PC-3 (cell line): ENCODE measurements around the gene CD22. TPM values are rescaled to one million over a fixed set of nuclear protein-coding genes. Genes with fewer than 3 reads are reported as not detected.

Experiments used
- ATAC-seq: fragments of 200-7000 bp; cut with Tn5 transposase; 2 replicates; pipeline ENCODE4 v1.9.1; 2020; ENCODE audit warnings: mild to moderate bottlenecking, moderate library complexity
- BruUV-seq: library from RNA; stranded (reverse); fragments of 400-500 nt; replicated peaks from 2 replicates; lab custom pipeline; 2021; lab: Mats Ljungman, UMichigan
- CTCF ChIA-PET: fragments of 300-600 bp; sonication (Branson Sonifier 250); formaldehyde crosslinking; loops from one replicate; lab custom pipeline; 2022; ENCODE audit warnings: antibody characterized with exemption; lab: Charles Lee
- POLR2A ChIA-PET: fragments of 300-600 bp; sonication (Branson Sonifier 250); formaldehyde crosslinking; loops from one replicate; lab custom pipeline; 2022; ENCODE audit warnings: antibody characterized with exemption; ENCODE audit not compliant: unreplicated experiment; lab: Charles Lee
- DNase-seq: peaks from one replicate; pipeline ENCODE4 v3.0.0-alpha.2; 2015
- H2AFZ ChIP-seq: fragments of 300-600 bp; sonication (generic); 2 replicates; pipeline ENCODE4 v1.6.0; 2016; ENCODE audit warnings: antibody characterized with exemption, low read length
- H3F3A ChIP-seq: fragments of 300-600 bp; sonication (generic); one replicate; pipeline ENCODE4 v1.6.0; 2017; ENCODE audit warnings: antibody characterized with exemption, low read length, control low read depth, mild to moderate bottlenecking; ENCODE audit not compliant: unreplicated experiment
- H3K27ac ChIP-seq: fragments of 300-600 bp; sonication (generic); 2 replicates; pipeline ENCODE4 v1.5.1; 2016; ENCODE audit warnings: mild to moderate bottlenecking, low read length
- H3K27me3 ChIP-seq: fragments of 300-600 bp; sonication (generic); 2 replicates; pipeline ENCODE4 v1.6.1; 2016; ENCODE audit warnings: low read length, mixed read lengths
- H3K36me3 ChIP-seq: fragments of 300-600 bp; sonication (generic); 2 replicates; pipeline ENCODE4 v1.6.1; 2016; ENCODE audit warnings: low read depth, mixed run types, low read length, mixed read lengths
- H3K4me1 ChIP-seq: fragments of 300-600 bp; sonication (generic); 2 replicates; pipeline ENCODE4 v1.5.1; 2016; ENCODE audit warnings: low read length; ENCODE audit not compliant: insufficient read depth
- H3K4me2 ChIP-seq: fragments of 300-600 bp; sonication (generic); 2 replicates; pipeline ENCODE4 v1.6.0; 2016; ENCODE audit warnings: low read length
- H3K4me3 ChIP-seq: fragments of 300-600 bp; sonication (generic); 2 replicates; pipeline ENCODE4 v1.5.1; 2016; ENCODE audit warnings: mild to moderate bottlenecking, low read length, mixed read lengths
- H3K79me2 ChIP-seq: fragments of 300-600 bp; sonication (generic); 2 replicates; pipeline ENCODE4 v1.6.1; 2017; ENCODE audit warnings: low read length, mixed read lengths
- H3K9ac ChIP-seq: fragments of 300-600 bp; sonication (generic); 2 replicates; pipeline ENCODE4 v1.6.0; 2016; ENCODE audit warnings: mild to moderate bottlenecking, low read length
- H3K9me2 ChIP-seq: fragments of 300-600 bp; sonication (generic); replicated peaks from 2 replicates; pipeline ENCODE4 v1.6.1; 2016; ENCODE audit warnings: mixed run types, low read length, mixed read lengths
- H3K9me3 ChIP-seq: fragments of 300-600 bp; sonication (generic); 2 replicates; pipeline ENCODE4 v1.6.1; 2016; ENCODE audit warnings: low read length, mixed read lengths
- H4K20me1 ChIP-seq: fragments of 300-600 bp; sonication (generic); 2 replicates; pipeline ENCODE4 v1.6.1; 2016; ENCODE audit warnings: low read length, mixed read lengths
- CTCF ChIP-seq: fragments of 300-600 bp; sonication (generic); conservative IDR thresholded peaks from 2 replicates; pipeline ENCODE4 v1.5.1; 2017; ENCODE audit warnings: antibody characterized with exemption, low read depth, mild to moderate bottlenecking, low read length
- EZH2 ChIP-seq: fragments of 300-600 bp; sonication (generic); IDR thresholded peaks from one replicate; pipeline ENCODE4 v1.6.1; 2017; ENCODE audit warnings: antibody characterized with exemption, mild to moderate bottlenecking, low read length; ENCODE audit not compliant: unreplicated experiment
- EZH2phosphoT487 ChIP-seq: fragments of 300-600 bp; sonication (generic); IDR thresholded peaks from 2 replicates; pipeline ENCODE4 v1.6.1; 2018; ENCODE audit warnings: mild to moderate bottlenecking, antibody characterized with exemption, low read length, borderline replicate concordance
- intact Hi-C: fragments of 100-400 bp; cut with micrococcal nuclease; formaldehyde crosslinking; loops from 2 replicates; pipeline ENCODE4 v1.9.0; 2023
- total RNA-seq: library from RNA; depleted of rRNA; stranded (reverse); fragments of >200 nt; gene quantifications from 2 replicates; pipeline ENCODE4 v1.2.3, GENCODE V29; 2014

The CD22 gene
- total RNA-seq, 1 experiment from 2014 or later: 0.07 TPM

- Histone ChIP-seq H3K79me2 (no peaks in the 10 kb centered on the region), H3K27me3 (no peaks in the 10 kb centered on the region), H3K4me3 (no peak overlapping the region), H3K4me1 (peaks cover 13% of the 10 kb centered on the region), H3K9me2 (no peaks in the 10 kb centered on the region), H3K9me3 (no peaks in the 10 kb centered on the region), H3K36me3 (no peaks in the 10 kb centered on the region), H2AFZ (peak overlapping the region; percentile 28; the same call in 1 of the 2 replicates), H3K4me2 (peak overlapping the region; percentile 26; the same call in 1 of the 2 replicates), H3K9ac (peak overlapping the region; percentile 25; the same call in 1 of the 2 replicates), H4K20me1 (no peaks in the 10 kb centered on the region), H3K27ac (peak overlapping the region; percentile 78), H3F3A (no peaks in the 10 kb centered on the region)
- peak; percentile 95 for ATAC-seq
- TF ChIP-seq CTCF (no peak), EZH2 (no peak), EZH2phosphoT487 (peak; percentile 81)
- intact Hi-C loops: no loop called here
- TSS peak; percentile 94 for BruUV-seq
- POLR2A ChIA-PET: interaction anchor here (0.6 kb wide), 1 partner anchor 12 kb away, joined by 3 read pairs; no protein-coding TSS in a partner anchor
- DNase-seq: peak; percentile 93
- CTCF ChIA-PET: no interaction called here
These were observed 10.1 kb upstream of the CD22 start for GRCh38 chr19:35318679-35319448.

- Histone ChIP-seq H3K4me1 (peaks cover 13% of the 10 kb centered on the region), H3K9ac (no peak overlapping the region), H4K20me1 (no peaks in the 10 kb centered on the region), H3K36me3 (no peaks in the 10 kb centered on the region), H3K9me2 (no peaks in the 10 kb centered on the region), H2AFZ (no peak overlapping the region), H3K27ac (no peak overlapping the region), H3K4me2 (no peak overlapping the region), H3K27me3 (no peaks in the 10 kb centered on the region), H3F3A (no peaks in the 10 kb centered on the region), H3K79me2 (no peaks in the 10 kb centered on the region), H3K9me3 (no peaks in the 10 kb centered on the region), H3K4me3 (no peak overlapping the region)
- ChIA-PET CTCF (no interaction called here), POLR2A (no interaction called here)
- TF ChIP-seq EZH2: no peak
- TF ChIP-seq CTCF: no peak
- TF ChIP-seq EZH2phosphoT487: no peak
- no peak for ATAC-seq
- DNase-seq: no peak
- intact Hi-C loops: no loop called here
- BruUV-seq: no TSS peak
These were observed 8.8 kb upstream of the CD22 start for GRCh38 chr19:35320065-35320713.
